Measurements from ENCODE around the gene PRLR.

The PRLR gene

DNA sequence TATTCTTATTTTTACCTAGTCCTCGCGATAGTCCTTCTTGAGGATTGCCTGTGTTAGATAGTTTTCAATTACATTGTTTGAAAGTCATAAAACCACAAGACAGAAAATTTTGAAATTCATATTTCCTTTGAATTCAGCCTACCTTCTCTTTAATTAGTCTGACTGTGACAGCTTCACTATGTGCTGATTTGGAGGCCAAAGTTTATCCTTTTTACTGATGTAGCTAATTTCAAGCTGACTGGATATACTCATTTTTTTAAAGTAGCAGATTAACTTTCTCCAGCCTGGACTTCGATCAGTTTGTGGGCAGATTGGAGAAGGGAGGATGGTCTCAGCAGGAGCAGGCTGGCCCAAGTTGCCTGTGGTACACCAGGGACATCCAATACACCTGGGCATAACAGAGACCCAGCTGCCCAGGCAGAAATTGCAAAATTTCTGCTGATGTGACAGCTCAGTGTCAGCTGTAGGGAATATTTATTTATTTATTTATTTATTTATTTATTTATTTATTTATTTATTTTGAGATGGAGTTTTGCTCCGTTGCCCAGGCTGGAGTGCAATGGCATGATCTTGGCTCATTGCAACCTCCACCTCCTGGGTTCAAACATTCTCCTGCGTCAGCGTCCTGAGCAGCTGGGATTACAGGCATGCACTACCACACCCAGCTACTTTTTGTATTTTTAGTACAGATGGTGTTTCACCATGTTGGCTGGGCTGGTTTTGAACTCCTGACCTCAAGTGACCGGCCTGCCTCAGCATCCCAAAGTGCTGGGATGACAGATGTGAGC is 206.7 kb downstream of the PRLR start:
- no peak overlapping the region for H3K4me3 ChIP-seq (ENCODE audit: low read depth, low read length)
- TF ChIP-seq, protein P1, sequence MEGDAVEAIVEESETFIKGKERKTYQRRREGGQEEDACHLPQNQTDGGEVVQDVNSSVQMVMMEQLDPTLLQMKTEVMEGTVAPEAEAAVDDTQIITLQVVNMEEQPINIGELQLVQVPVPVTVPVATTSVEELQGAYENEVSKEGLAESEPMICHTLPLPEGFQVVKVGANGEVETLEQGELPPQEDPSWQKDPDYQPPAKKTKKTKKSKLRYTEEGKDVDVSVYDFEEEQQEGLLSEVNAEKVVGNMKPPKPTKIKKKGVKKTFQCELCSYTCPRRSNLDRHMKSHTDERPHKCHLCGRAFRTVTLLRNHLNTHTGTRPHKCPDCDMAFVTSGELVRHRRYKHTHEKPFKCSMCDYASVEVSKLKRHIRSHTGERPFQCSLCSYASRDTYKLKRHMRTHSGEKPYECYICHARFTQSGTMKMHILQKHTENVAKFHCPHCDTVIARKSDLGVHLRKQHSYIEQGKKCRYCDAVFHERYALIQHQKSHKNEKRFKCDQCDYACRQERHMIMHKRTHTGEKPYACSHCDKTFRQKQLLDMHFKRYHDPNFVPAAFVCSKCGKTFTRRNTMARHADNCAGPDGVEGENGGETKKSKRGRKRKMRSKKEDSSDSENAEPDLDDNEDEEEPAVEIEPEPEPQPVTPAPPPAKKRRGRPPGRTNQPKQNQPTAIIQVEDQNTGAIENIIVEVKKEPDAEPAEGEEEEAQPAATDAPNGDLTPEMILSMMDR (IDR thresholded peaks at IDR 0.05; ENCODE audit: low read depth, low read length) = no peak
- in situ Hi-C loops (cut with HindIII; ENCODE audit: low sequenced_read_pairs) = no loop called here
- no peak for DNase-seq (ENCODE audit: low read depth, low spot score)

DNA sequence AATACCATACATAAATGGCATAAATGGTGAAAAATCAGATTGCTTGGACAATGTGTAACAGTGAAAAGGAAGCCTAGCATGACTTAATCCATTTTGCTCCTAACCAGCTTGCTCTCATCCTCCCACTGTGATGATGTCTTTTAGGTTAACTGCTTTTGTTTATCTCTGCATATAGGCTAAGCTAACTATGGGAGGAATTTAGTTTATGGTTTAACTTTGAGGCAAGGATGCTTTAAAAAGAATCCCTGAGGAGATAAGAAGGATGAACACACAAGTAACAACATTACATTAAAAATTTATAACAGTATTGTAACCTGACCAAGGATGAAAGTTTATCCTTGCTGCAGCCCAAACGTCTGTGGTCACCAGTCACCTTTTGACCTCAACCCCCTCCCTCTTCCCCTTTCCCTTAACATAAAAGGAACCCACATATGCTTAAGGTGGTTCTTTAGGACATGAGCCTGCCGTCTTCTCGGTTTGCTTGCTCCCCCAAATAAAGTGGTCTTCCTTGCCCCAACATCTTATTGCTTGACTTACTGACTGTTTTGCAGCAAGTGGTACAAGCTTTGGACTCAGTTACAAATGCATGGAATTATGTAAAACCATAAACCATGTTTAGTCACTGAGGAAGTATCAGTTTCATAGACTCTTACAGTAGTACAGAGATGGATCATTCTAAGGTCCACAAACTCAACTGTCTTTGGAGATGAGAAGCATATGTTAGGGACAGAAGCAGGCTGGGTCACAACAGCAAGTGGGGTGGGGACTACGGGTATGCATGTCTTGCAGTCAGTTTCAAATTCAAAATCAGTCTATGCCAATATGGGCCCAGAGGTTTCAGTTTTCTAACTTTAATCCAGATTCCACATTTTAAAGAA is 213.9 kb downstream of the PRLR start:
- TF ChIP-seq, protein P1 (IDR thresholded peaks at IDR 0.05; ENCODE audit: low read depth, low read length) = no peak
- no peak overlapping the region for H3K4me3 ChIP-seq (ENCODE audit: low read depth, low read length)
- no peak for DNase-seq (ENCODE audit: low read depth, low spot score)
- in situ Hi-C loops (cut with HindIII; ENCODE audit: low sequenced_read_pairs) = no loop called here

DNA sequence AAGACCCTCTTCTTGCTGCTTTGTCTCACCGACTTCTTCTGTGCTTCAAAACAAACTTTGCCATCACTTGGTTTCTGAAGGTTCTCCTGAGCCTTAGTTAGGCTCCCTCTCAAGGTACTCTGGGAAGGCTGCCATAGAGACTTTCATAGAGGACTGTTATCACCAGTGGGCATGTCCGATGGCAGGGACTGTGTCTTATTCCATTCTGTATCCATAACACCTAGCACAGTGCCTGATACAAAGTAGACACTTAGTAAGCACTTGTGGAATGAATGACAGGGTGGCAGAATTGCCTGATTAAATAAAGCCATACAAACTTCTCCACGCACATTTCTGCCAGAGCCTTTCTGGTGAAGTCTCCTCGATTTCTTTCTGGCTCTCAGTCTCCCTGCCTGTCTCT is 215.2 kb downstream of the PRLR start:
- TF ChIP-seq, protein P1 (IDR thresholded peaks at IDR 0.05; ENCODE audit: low read depth, low read length) = no peak
- DNase-seq (ENCODE audit: low read depth, low spot score) = no peak
- no peak overlapping the region for H3K4me3 ChIP-seq (ENCODE audit: low read depth, low read length)
- in situ Hi-C loops (cut with HindIII; ENCODE audit: low sequenced_read_pairs) = no loop called here

DNA sequence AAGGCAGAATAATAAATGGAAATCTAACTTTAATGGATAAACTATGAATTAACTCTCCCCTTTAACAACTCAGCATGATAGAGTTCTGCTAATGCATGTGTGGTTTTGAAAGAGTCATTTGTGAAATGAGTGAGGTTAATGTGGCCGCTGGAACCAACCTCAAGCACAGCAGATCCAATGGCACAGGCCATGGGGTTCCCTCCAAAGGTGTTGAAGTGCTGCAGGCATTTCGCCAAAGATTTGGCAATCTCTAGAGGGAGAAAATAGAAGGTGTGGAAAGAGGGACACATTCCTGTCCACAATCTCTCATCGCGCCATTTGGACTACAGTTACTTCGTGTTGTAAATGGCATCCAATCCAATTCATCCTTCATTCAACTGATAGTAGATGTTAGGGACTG is 217.5 kb downstream of the PRLR start:
- in situ Hi-C loops (cut with HindIII; ENCODE audit: low sequenced_read_pairs) = no loop called here
- H3K4me3 ChIP-seq (ENCODE audit: low read depth, low read length) = no peak overlapping the region
- no peak for DNase-seq (ENCODE audit: low read depth, low spot score)
- TF ChIP-seq, protein P1 (IDR thresholded peaks at IDR 0.05; ENCODE audit: low read depth, low read length) = no peak

DNA sequence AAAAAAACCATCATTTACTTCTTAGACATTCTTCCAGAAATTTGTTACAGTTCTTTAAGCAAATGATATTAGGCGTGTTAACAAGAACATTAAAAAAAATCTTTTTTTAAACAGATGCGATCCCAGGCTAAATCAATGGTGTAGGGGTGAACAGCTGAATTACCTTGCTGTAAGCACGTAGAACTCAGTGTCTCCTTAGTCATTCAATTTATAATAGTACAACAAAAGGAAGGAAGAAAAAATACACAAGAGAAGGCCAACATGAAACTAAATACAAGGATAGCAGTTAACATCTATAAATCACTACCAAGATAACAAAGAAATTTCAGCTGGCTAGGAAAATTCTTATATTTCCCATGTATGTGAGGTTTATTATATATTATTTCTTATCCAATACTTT is 217.9 kb downstream of the PRLR start:
- H3K4me3 ChIP-seq (ENCODE audit: low read depth, low read length) = no peak overlapping the region
- TF ChIP-seq, protein P1 (IDR thresholded peaks at IDR 0.05; ENCODE audit: low read depth, low read length) = no peak
- in situ Hi-C loops (cut with HindIII; ENCODE audit: low sequenced_read_pairs) = no loop called here
- DNase-seq (ENCODE audit: low read depth, low spot score) = no peak

DNA sequence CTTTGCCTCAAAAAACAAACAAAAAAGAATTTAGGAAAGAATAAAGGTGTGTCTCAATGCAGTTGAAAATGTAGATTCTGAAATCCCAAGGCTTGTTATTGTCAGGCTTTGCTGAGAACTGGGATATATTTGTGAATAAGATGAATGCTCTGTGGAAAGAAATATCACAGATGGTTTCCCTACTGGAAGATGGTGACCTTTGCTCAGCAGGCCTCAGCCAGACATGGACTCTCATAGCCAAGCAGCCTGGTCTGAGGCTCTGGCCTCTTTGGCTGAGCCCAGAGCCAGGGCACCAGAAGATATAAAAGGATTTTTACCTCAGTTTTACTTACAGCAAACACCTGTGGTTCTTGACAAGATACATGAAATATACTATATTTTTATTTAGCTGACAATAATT is 219.6 kb downstream of the PRLR start:
- TF ChIP-seq, protein P1 (IDR thresholded peaks at IDR 0.05; ENCODE audit: low read depth, low read length) = no peak
- no peak overlapping the region for H3K4me3 ChIP-seq (ENCODE audit: low read depth, low read length)
- in situ Hi-C loops (cut with HindIII; ENCODE audit: low sequenced_read_pairs) = no loop called here

More for the DNA sequence above, 219.6 kb downstream of the PRLR start:
- no peak for DNase-seq (ENCODE audit: low read depth, low spot score)

All from astrocyte of the spinal cord (primary cell).